GM18508 (cell line): Measurements from ENCODE around the gene TRIM40.
A peak's percentile ranks its signal among the peaks of the same experiment; 100 is the strongest.

ENCODE experiments used
- ATAC-seq: cut with Tn5 transposase; IDR thresholded peaks from one replicate; pipeline ENCODE4 v1.9.1; 2021; ENCODE audit warnings: moderate number of reproducible peaks; ENCODE audit not compliant: insufficient read depth, unreplicated experiment

Gene TRIM40

GRCh38 chr6:30135757-30136156 lies at the start of gene TRIM40:
TSS of gene TRIM40 (plus strand) at chr6:30136140. CDS start at chr6:30137037, 897 bp downstream.
- no peak for ATAC-seq

GRCh38 chr6:30087876-30088275 lies 48.1 kb upstream of the TRIM40 start:
- no peak for ATAC-seq

GRCh38 chr6:30091577-30092381 lies 44.2 kb upstream of the TRIM40 start:
- ATAC-seq: no peak

- ATAC-seq: no peak
Observed at GRCh38 chr6:30092852-30093543, 42.9 kb upstream of the TRIM40 start.

GRCh38 chr6:30093951-30094661 lies 41.8 kb upstream of the TRIM40 start:
- ATAC-seq: no peak

GRCh38 chr6:30096829-30097228 lies 39.1 kb upstream of the TRIM40 start:
- ATAC-seq: no peak

GRCh38 chr6:30097902-30098768 lies 37.8 kb upstream of the TRIM40 start:
- ATAC-seq: no peak

- no peak for ATAC-seq
Observed at GRCh38 chr6:30100154-30100553, 35.8 kb upstream of the TRIM40 start.

GRCh38 chr6:30100585-30101443 lies 35.1 kb upstream of the TRIM40 start:
- ATAC-seq: no peak

- no peak for ATAC-seq
Observed at GRCh38 chr6:30101444-30102413, 34.2 kb upstream of the TRIM40 start.

GRCh38 chr6:30102414-30102969 lies 33.4 kb upstream of the TRIM40 start:
- no peak for ATAC-seq

GRCh38 chr6:30102970-30103871 lies 32.7 kb upstream of the TRIM40 start:
- ATAC-seq: peak; percentile 71

GRCh38 chr6:30103872-30104179 lies 32.1 kb upstream of the TRIM40 start:
- ATAC-seq: no peak

GRCh38 chr6:30104661-30105060 lies 31.3 kb upstream of the TRIM40 start:
- no peak for ATAC-seq

- no peak for ATAC-seq
Observed at GRCh38 chr6:30111266-30111856, 24.6 kb upstream of the TRIM40 start.

GRCh38 chr6:30112402-30112994 lies 23.4 kb upstream of the TRIM40 start:
- no peak for ATAC-seq
